ENCODE data around the gene GOLM1. TPM values are rescaled to one million over a fixed set of nuclear protein-coding genes. Genes with fewer than 3 reads are reported as not detected.

The GOLM1 gene
- total RNA-seq, 5 donors from 2014 or later (not counting 1 experiment from before 2014, with no cell fraction given) = 0.75 to 2.4 (median 1.5) TPM

- no peaks in the 10 kb centered on the region for H3K36me3 Mint-ChIP-seq
- no peak overlapping the region for H3K27ac ChIP-seq (ENCODE audit: low read length)
- H3K4me3 Mint-ChIP-seq = no peak overlapping the region
- ATAC-seq (replicated peaks in 1 of 4) = no peak
- ChIA-PET CTCF (no interaction called here), POLR2A (no interaction called here)
- H3K9me3 ChIP-seq = no peaks in the 10 kb centered on the region
- 38% methylated on average over 2 of the region's 9 CpGs for WGBS (ENCODE audit: insufficient coverage)
- H3K9me3 Mint-ChIP-seq = no peaks in the 10 kb centered on the region
- DNase-seq = no peak
- no peak overlapping the region for H3K27ac Mint-ChIP-seq
- H3K27me3 ChIP-seq (replicated peaks in 1 of 2; ENCODE audit: control insufficient read depth in 2 of 2, extremely low read depth in 1 of 2, insufficient read depth in 2 of 2, low read length in 1 of 2) = peaks cover 0 to 15% of the 10 kb centered on the region in 2 experiments
- peaks cover 10 to 29% of the 10 kb centered on the region in 2 donors for H3K27me3 Mint-ChIP-seq
- H3K36me3 ChIP-seq (ENCODE audit: control insufficient read depth in 2 of 2, extremely low read depth in 1 of 2, insufficient read depth in 1 of 2, low read length in 1 of 2) = no peaks in the 10 kb centered on the region
- no peak overlapping the region for H3K4me3 ChIP-seq (ENCODE audit: control insufficient read depth in 1 of 2, extremely low read depth in 1 of 2, low read length in 1 of 2)
- no peaks in the 10 kb centered on the region for H3K4me1 ChIP-seq (ENCODE audit: control insufficient read depth in 1 of 2, extremely low read depth in 1 of 2, insufficient read depth in 2 of 2, low read length in 2 of 2)
- no peaks in the 10 kb centered on the region for H3K4me1 Mint-ChIP-seq
These were observed 16.5 kb upstream of the GOLM1 start for GRCh38 chr9:86115886-86116285.

- Histone ChIP-seq H3K36me3 (ENCODE audit: control insufficient read depth in 2 of 2, extremely low read depth in 1 of 2, insufficient read depth in 1 of 2, low read length in 1 of 2) (no peaks in the 10 kb centered on the region), H3K27me3 (replicated peaks in 1 of 2; ENCODE audit: control insufficient read depth in 2 of 2, extremely low read depth in 1 of 2, insufficient read depth in 2 of 2, low read length in 1 of 2) (peaks cover 0 to 16% of the 10 kb centered on the region in 2 experiments), H3K9me3 (no peaks in the 10 kb centered on the region), H3K4me1 (ENCODE audit: control insufficient read depth in 1 of 2, extremely low read depth in 1 of 2, insufficient read depth in 2 of 2, low read length in 2 of 2) (no peaks in the 10 kb centered on the region), H3K27ac (ENCODE audit: low read length) (no peak overlapping the region), H3K4me3 (ENCODE audit: control insufficient read depth in 1 of 2, extremely low read depth in 1 of 2, low read length in 1 of 2) (no peak overlapping the region)
- WGBS (ENCODE audit: insufficient coverage) = 77% methylated on average over 4 of the region's 5 CpGs
- no peak overlapping the region for H3K4me3 Mint-ChIP-seq
- ChIA-PET POLR2A (no interaction called here), CTCF (no interaction called here)
- ATAC-seq (replicated peaks in 1 of 4) = no peak
- H3K27ac Mint-ChIP-seq = no peak overlapping the region
- peaks cover 11 to 23% of the 10 kb centered on the region in 2 donors for H3K27me3 Mint-ChIP-seq
- DNase-seq = no peak
- no peaks in the 10 kb centered on the region for H3K9me3 Mint-ChIP-seq
- no peaks in the 10 kb centered on the region for H3K36me3 Mint-ChIP-seq
- peaks cover 0 to 1% (median under 1%) of the 10 kb centered on the region in 3 donors for H3K4me1 Mint-ChIP-seq
These were observed 12.7 kb upstream of the GOLM1 start for GRCh38 chr9:86112057-86112456.

- H3K4me3 Mint-ChIP-seq = no peak overlapping the region
- H3K36me3 Mint-ChIP-seq = no peaks in the 10 kb centered on the region
- no peak overlapping the region for H3K27ac Mint-ChIP-seq
- Histone ChIP-seq H3K4me1 (ENCODE audit: control insufficient read depth in 1 of 2, extremely low read depth in 1 of 2, insufficient read depth in 2 of 2, low read length in 2 of 2) (peaks cover 0 to 12% of the 10 kb centered on the region in 2 experiments), H3K9me3 (no peaks in the 10 kb centered on the region), H3K27me3 (replicated peaks in 1 of 2; ENCODE audit: control insufficient read depth in 2 of 2, extremely low read depth in 1 of 2, insufficient read depth in 2 of 2, low read length in 1 of 2) (peaks cover 0 to 20% of the 10 kb centered on the region in 2 experiments), H3K4me3 (ENCODE audit: control insufficient read depth in 1 of 2, extremely low read depth in 1 of 2, low read length in 1 of 2) (no peak overlapping the region), H3K36me3 (ENCODE audit: control insufficient read depth in 2 of 2, extremely low read depth in 1 of 2, insufficient read depth in 1 of 2, low read length in 1 of 2) (no peaks in the 10 kb centered on the region), H3K27ac (ENCODE audit: low read length) (no peak overlapping the region)
- WGBS (ENCODE audit: insufficient coverage) = no CpG with 5 or more reads among the region's 3 CpGs
- ATAC-seq (replicated peaks in 1 of 4) = no peak
- peaks cover 31 to 44% of the 10 kb centered on the region in 2 donors for H3K27me3 Mint-ChIP-seq
- H3K9me3 Mint-ChIP-seq = no peaks in the 10 kb centered on the region
- peaks cover 10 to 14% (median 12%) of the 10 kb centered on the region in 3 donors for H3K4me1 Mint-ChIP-seq
- POLR2A ChIA-PET = no interaction called here
- CTCF ChIA-PET = no interaction called here
- DNase-seq = no peak
These were observed 3.3 kb upstream of the GOLM1 start for GRCh38 chr9:86102626-86103025.

- H3K27ac Mint-ChIP-seq = no peak overlapping the region
- 5% methylated on average over 32 of the region's 45 CpGs for WGBS (ENCODE audit: insufficient coverage)
- H3K9me3 Mint-ChIP-seq = no peaks in the 10 kb centered on the region
- ChIA-PET CTCF (no interaction called here), POLR2A (interaction anchor here in 1 of 2 donors (0.6 kb wide), 1 partner anchor 17 kb away, joined by 4 read pairs; no protein-coding TSS in a partner anchor)
- ATAC-seq (replicated peaks in 1 of 4) = peak in 1 of 4 experiments; percentile 33
- peaks cover 9 to 10% (median 10%) of the 10 kb centered on the region in 3 donors for H3K4me1 Mint-ChIP-seq
- no peak overlapping the region for H3K27ac ChIP-seq (ENCODE audit: low read length)
- DNase-seq = peak in 6 of 35 experiments; percentile 1 to 23 (median 8)
- peaks cover 0 to 27% of the 10 kb centered on the region in 2 experiments for H3K27me3 ChIP-seq (replicated peaks in 1 of 2; ENCODE audit: control insufficient read depth in 2 of 2, extremely low read depth in 1 of 2, insufficient read depth in 2 of 2, low read length in 1 of 2)
- H3K9me3 ChIP-seq = no peaks in the 10 kb centered on the region
- H3K4me3 ChIP-seq (ENCODE audit: control insufficient read depth in 1 of 2, extremely low read depth in 1 of 2, low read length in 1 of 2) = peak overlapping the region; percentile 49 to 65
- H3K4me1 ChIP-seq (ENCODE audit: control insufficient read depth in 1 of 2, extremely low read depth in 1 of 2, insufficient read depth in 2 of 2, low read length in 2 of 2) = peaks cover 0 to 12% of the 10 kb centered on the region in 2 experiments
- H3K36me3 Mint-ChIP-seq = no peaks in the 10 kb centered on the region
- peak overlapping the region; percentile 77 to 83 (median 83) for H3K4me3 Mint-ChIP-seq
- H3K27me3 Mint-ChIP-seq = peaks cover 37 to 43% of the 10 kb centered on the region in 2 donors
- H3K36me3 ChIP-seq (ENCODE audit: control insufficient read depth in 2 of 2, extremely low read depth in 1 of 2, insufficient read depth in 1 of 2, low read length in 1 of 2) = no peaks in the 10 kb centered on the region
These were observed 475 bp upstream of the GOLM1 start for GRCh38 chr9:86099701-86100364.

- no peaks in the 10 kb centered on the region for H3K36me3 Mint-ChIP-seq
- H3K27ac Mint-ChIP-seq = no peak overlapping the region
- peaks cover 30 to 38% of the 10 kb centered on the region in 2 donors for H3K27me3 Mint-ChIP-seq
- 89% methylated on average over 6 of the region's 10 CpGs for WGBS (ENCODE audit: insufficient coverage)
- H3K4me1 Mint-ChIP-seq = peaks cover 9 to 10% (median 10%) of the 10 kb centered on the region in 3 donors
- H3K9me3 Mint-ChIP-seq = no peaks in the 10 kb centered on the region
- peaks cover 0 to 23% of the 10 kb centered on the region in 2 experiments for H3K27me3 ChIP-seq (replicated peaks in 1 of 2; ENCODE audit: control insufficient read depth in 2 of 2, extremely low read depth in 1 of 2, insufficient read depth in 2 of 2, low read length in 1 of 2)
- peak overlapping the region; percentile 47 to 63 (median 53) for H3K4me3 Mint-ChIP-seq
- no peaks in the 10 kb centered on the region for H3K9me3 ChIP-seq
- no peak for DNase-seq
- ATAC-seq (replicated peaks in 1 of 4) = no peak
- no peak overlapping the region for H3K27ac ChIP-seq (ENCODE audit: low read length)
- H3K4me1 ChIP-seq (ENCODE audit: control insufficient read depth in 1 of 2, extremely low read depth in 1 of 2, insufficient read depth in 2 of 2, low read length in 2 of 2) = peaks cover 0 to 12% of the 10 kb centered on the region in 2 experiments
- no peaks in the 10 kb centered on the region for H3K36me3 ChIP-seq (ENCODE audit: control insufficient read depth in 2 of 2, extremely low read depth in 1 of 2, insufficient read depth in 1 of 2, low read length in 1 of 2)
- H3K4me3 ChIP-seq (ENCODE audit: control insufficient read depth in 1 of 2, extremely low read depth in 1 of 2, low read length in 1 of 2) = no peak overlapping the region
- ChIA-PET POLR2A (no interaction called here), CTCF (no interaction called here)
These were observed 1.7 kb downstream of the GOLM1 start for GRCh38 chr9:86097510-86098224.

GRCh38 chr9:86096386-86096785 lies 3.0 kb downstream of the GOLM1 start:
- Mint-ChIP-seq H3K4me1 (peaks cover 9 to 10% (median 10%) of the 10 kb centered on the region in 3 donors), H3K9me3 (no peaks in the 10 kb centered on the region), H3K27me3 (peaks cover 27 to 35% of the 10 kb centered on the region in 2 donors), H3K4me3 (no peak overlapping the region), H3K36me3 (no peaks in the 10 kb centered on the region), H3K27ac (no peak overlapping the region)
- Histone ChIP-seq H3K27me3 (replicated peaks in 1 of 2; ENCODE audit: control insufficient read depth in 2 of 2, extremely low read depth in 1 of 2, insufficient read depth in 2 of 2, low read length in 1 of 2) (peaks cover 0 to 26% of the 10 kb centered on the region in 2 experiments), H3K27ac (ENCODE audit: low read length) (no peak overlapping the region), H3K4me3 (ENCODE audit: control insufficient read depth in 1 of 2, extremely low read depth in 1 of 2, low read length in 1 of 2) (no peak overlapping the region), H3K36me3 (ENCODE audit: control insufficient read depth in 2 of 2, extremely low read depth in 1 of 2, insufficient read depth in 1 of 2, low read length in 1 of 2) (no peaks in the 10 kb centered on the region), H3K4me1 (ENCODE audit: control insufficient read depth in 1 of 2, extremely low read depth in 1 of 2, insufficient read depth in 2 of 2, low read length in 2 of 2) (peaks cover 0 to 12% of the 10 kb centered on the region in 2 experiments), H3K9me3 (no peaks in the 10 kb centered on the region)
- POLR2A ChIA-PET = no interaction called here
- ATAC-seq (replicated peaks in 1 of 4) (no peak), DNase-seq (no peak)
- 73% methylated on average over 1 of the region's 2 CpGs for WGBS (ENCODE audit: insufficient coverage)
- CTCF ChIA-PET = interaction anchor here in 1 of 2 donors (0.7 kb wide), 1 partner anchor 131 kb away, joined by 3 read pairs; no protein-coding TSS in a partner anchor

All from T-cell (primary cell).